ENCODE data around the gene MYO18A.

Gene MYO18A

GRCh38 chr17:29110372-29110757 lies 69.8 kb downstream of the MYO18A start:
- H3K9ac ChIP-seq (ENCODE audit: low read length), result no peak overlapping the region
- no peak overlapping the region for H3K27ac ChIP-seq (ENCODE audit: low read length)
- H3K4me2 ChIP-seq (ENCODE audit: low read length), result no peak overlapping the region
- H2AFZ ChIP-seq (ENCODE audit: low read depth, low read length), result no peak overlapping the region
- TF ChIP-seq EZH2phosphoT487 (IDR thresholded peaks at IDR 0.05; ENCODE audit: low read depth) (no peak), CTCF (IDR thresholded peaks at IDR 0.05; ENCODE audit: low read depth, low read length) (no peak)
- no peaks in the 10 kb centered on the region for H3K79me2 ChIP-seq (ENCODE audit: low read length)
- H3K4me1 ChIP-seq (ENCODE audit: low read length), result peaks cover 3% of the 10 kb centered on the region; the same call in 1 of the 2 replicates
- no peaks in the 10 kb centered on the region for H3K9me3 ChIP-seq (ENCODE audit: insufficient read depth, low read length)
- H3K27me3 ChIP-seq (ENCODE audit: low read depth, low read length), result no peaks in the 10 kb centered on the region
- H3K4me3 ChIP-seq (ENCODE audit: low read length), result no peak overlapping the region
- H4K20me1 ChIP-seq (ENCODE audit: insufficient read depth, low read length), result no peaks in the 10 kb centered on the region
- peaks cover 6% of the 10 kb centered on the region for H3K36me3 ChIP-seq (replicated peaks; ENCODE audit: low read depth, low read length)

GRCh38 chr17:29109477-29110371 lies 70.5 kb downstream of the MYO18A start:
- TF ChIP-seq CTCF (IDR thresholded peaks at IDR 0.05; ENCODE audit: low read depth, low read length) (no peak), EZH2phosphoT487 (IDR thresholded peaks at IDR 0.05; ENCODE audit: low read depth) (no peak)
- Histone ChIP-seq H3K4me1 (ENCODE audit: low read length) (peaks cover 3% of the 10 kb centered on the region; the same call in 1 of the 2 replicates), H2AFZ (ENCODE audit: low read depth, low read length) (no peak overlapping the region), H3K36me3 (replicated peaks; ENCODE audit: low read depth, low read length) (peaks cover 6% of the 10 kb centered on the region), H3K9ac (ENCODE audit: low read length) (no peak overlapping the region), H3K27me3 (ENCODE audit: low read depth, low read length) (no peaks in the 10 kb centered on the region), H3K27ac (ENCODE audit: low read length) (no peak overlapping the region), H3K4me3 (ENCODE audit: low read length) (no peak overlapping the region), H3K9me3 (ENCODE audit: insufficient read depth, low read length) (no peaks in the 10 kb centered on the region), H3K79me2 (ENCODE audit: low read length) (no peaks in the 10 kb centered on the region), H4K20me1 (ENCODE audit: insufficient read depth, low read length) (no peaks in the 10 kb centered on the region), H3K4me2 (ENCODE audit: low read length) (no peak overlapping the region)

- TF ChIP-seq CTCF (IDR thresholded peaks at IDR 0.05; ENCODE audit: low read depth, low read length), result no peak
- no peak for TF ChIP-seq EZH2phosphoT487 (IDR thresholded peaks at IDR 0.05; ENCODE audit: low read depth)
- no peaks in the 10 kb centered on the region for H3K79me2 ChIP-seq (ENCODE audit: low read length)
- peaks cover 3% of the 10 kb centered on the region; the same call in 1 of the 2 replicates for H3K4me1 ChIP-seq (ENCODE audit: low read length)
- no peak overlapping the region for H3K9ac ChIP-seq (ENCODE audit: low read length)
- no peaks in the 10 kb centered on the region for H3K9me3 ChIP-seq (ENCODE audit: insufficient read depth, low read length)
- H2AFZ ChIP-seq (ENCODE audit: low read depth, low read length), result no peak overlapping the region
- peaks cover 6% of the 10 kb centered on the region for H3K36me3 ChIP-seq (replicated peaks; ENCODE audit: low read depth, low read length)
- no peaks in the 10 kb centered on the region for H4K20me1 ChIP-seq (ENCODE audit: insufficient read depth, low read length)
- H3K4me2 ChIP-seq (ENCODE audit: low read length), result no peak overlapping the region
- no peaks in the 10 kb centered on the region for H3K27me3 ChIP-seq (ENCODE audit: low read depth, low read length)
- no peak overlapping the region for H3K4me3 ChIP-seq (ENCODE audit: low read length)
- H3K27ac ChIP-seq (ENCODE audit: low read length), result no peak overlapping the region
Observed at GRCh38 chr17:29108823-29109476, 71.2 kb downstream of the MYO18A start.
